GM12892 (cell line): ENCODE measurements around the gene ANKLE1.

ENCODE experiments used
- POLR2A ChIP-seq: IDR thresholded peaks from 2 replicates; pipeline ENCODE4 v1.6.1; 2011; ENCODE audit warnings: low read depth, low read length, control low read depth
- POLR2AphosphoS5 ChIP-seq: IDR thresholded peaks from 2 replicates; pipeline ENCODE4 v1.6.1; 2011; ENCODE audit warnings: low read depth, low read length, control low read depth
- TAF1 ChIP-seq: IDR thresholded peaks from 2 replicates; pipeline ENCODE4 v1.6.1; 2011; ENCODE audit warnings: low read depth, mild to moderate bottlenecking, control low read depth, low read length, borderline replicate concordance

- TF ChIP-seq POLR2AphosphoS5 (no peak), POLR2A (no peak), TAF1 (no peak)
Measured at GRCh38 chr19:17283504-17283996, 1.8 kb downstream of the ANKLE1 start.
